ENCODE measurements around the gene VPS13A.

The VPS13A gene

GRCh38 chr9:77177143-77177893 lies at the start of gene VPS13A:
VPS13A (plus strand) TSS chr9:77177534; CDS start chr9:77177705, 171 bp downstream.
- peak within 1 kb of the TSS; percentile 88 for H3K27ac Mint-ChIP-seq
- peak within 1 kb of the TSS; percentile 96 for H3K4me3 Mint-ChIP-seq
- no peaks in the 10 kb centered on the region for H3K27me3 Mint-ChIP-seq
- H3K4me1 Mint-ChIP-seq = peaks cover 24% of the 10 kb centered on the region
- DNase-seq (peak; percentile 97), ATAC-seq (peak; percentile 92)
- H3K36me3 Mint-ChIP-seq (ENCODE audit: low read depth) = peaks cover 3% of the 10 kb centered on the region
- no peaks in the 10 kb centered on the region for H3K9me3 Mint-ChIP-seq

GRCh38 chr9:77128125-77128789 lies 49.1 kb upstream of the VPS13A start:
- no peak for ATAC-seq

DNA sequence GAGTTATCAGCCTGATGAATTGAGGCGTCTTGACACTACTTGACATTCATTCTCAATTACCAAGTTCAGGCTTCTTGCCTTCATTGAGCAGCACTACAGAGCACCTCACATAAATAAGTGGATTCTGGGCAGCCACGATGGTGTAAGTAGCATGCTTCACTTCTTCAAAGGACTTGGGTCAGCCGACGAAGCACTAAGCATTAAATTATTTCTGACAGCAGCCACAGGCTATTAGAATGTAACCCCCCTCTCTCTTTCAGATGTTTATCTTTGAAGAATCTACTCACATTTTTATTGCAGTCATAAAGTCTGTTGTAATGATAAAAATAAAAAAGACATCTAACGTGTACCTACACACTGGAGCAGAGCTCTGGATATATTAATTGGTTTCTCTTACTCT lies 45.9 kb upstream of the VPS13A start:
- ATAC-seq = no peak
- H3K9me3 Mint-ChIP-seq = peaks cover 5% of the 10 kb centered on the region
- no peak overlapping the region for H3K27ac Mint-ChIP-seq
- H3K4me1 Mint-ChIP-seq = no peaks in the 10 kb centered on the region
- no peak for DNase-seq
- no peak overlapping the region for H3K4me3 Mint-ChIP-seq
- peaks cover 19% of the 10 kb centered on the region for H3K27me3 Mint-ChIP-seq
- no peaks in the 10 kb centered on the region for H3K36me3 Mint-ChIP-seq (ENCODE audit: low read depth)

More at GRCh38 chr9:77128125-77128789, 49.1 kb upstream of the VPS13A start:
- Mint-ChIP-seq H3K36me3 (ENCODE audit: low read depth) (no peaks in the 10 kb centered on the region), H3K9me3 (peaks cover 5% of the 10 kb centered on the region), H3K4me3 (no peak overlapping the region), H3K27ac (no peak overlapping the region), H3K4me1 (no peaks in the 10 kb centered on the region), H3K27me3 (peaks cover 16% of the 10 kb centered on the region)
- DNase-seq = no peak

DNA sequence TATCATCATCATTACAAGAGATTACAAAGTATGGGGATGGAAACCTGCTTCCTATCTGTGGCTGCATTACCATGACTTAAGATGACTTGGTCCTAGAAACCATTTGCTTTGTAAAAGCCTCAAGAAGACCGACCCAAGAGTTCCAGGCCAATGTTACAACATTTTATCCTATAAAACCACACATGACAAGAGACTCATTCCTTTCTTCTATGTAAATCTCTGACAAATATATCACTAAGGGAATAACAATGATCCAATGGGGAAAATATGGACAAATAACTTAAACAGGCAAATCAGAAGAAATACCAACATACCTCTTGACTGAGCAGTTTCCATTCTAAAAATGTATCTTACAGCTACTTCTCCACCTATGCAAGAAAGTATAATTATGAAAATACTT lies 44.3 kb upstream of the VPS13A start:
- no peak for ATAC-seq
- DNase-seq = no peak
- peaks cover 18% of the 10 kb centered on the region for H3K27me3 Mint-ChIP-seq
- H3K36me3 Mint-ChIP-seq (ENCODE audit: low read depth) = no peaks in the 10 kb centered on the region
- H3K27ac Mint-ChIP-seq = no peak overlapping the region
- no peak overlapping the region for H3K4me3 Mint-ChIP-seq
- H3K9me3 Mint-ChIP-seq = peaks cover 5% of the 10 kb centered on the region
- no peaks in the 10 kb centered on the region for H3K4me1 Mint-ChIP-seq

- ATAC-seq (no peak), DNase-seq (no peak)
- Mint-ChIP-seq H3K36me3 (ENCODE audit: low read depth) (no peaks in the 10 kb centered on the region), H3K27ac (no peak overlapping the region), H3K4me3 (no peak overlapping the region), H3K4me1 (no peaks in the 10 kb centered on the region), H3K27me3 (peaks cover 12% of the 10 kb centered on the region), H3K9me3 (no peaks in the 10 kb centered on the region)
Measured at GRCh38 chr9:77142366-77142765, 35.0 kb upstream of the VPS13A start.

DNA sequence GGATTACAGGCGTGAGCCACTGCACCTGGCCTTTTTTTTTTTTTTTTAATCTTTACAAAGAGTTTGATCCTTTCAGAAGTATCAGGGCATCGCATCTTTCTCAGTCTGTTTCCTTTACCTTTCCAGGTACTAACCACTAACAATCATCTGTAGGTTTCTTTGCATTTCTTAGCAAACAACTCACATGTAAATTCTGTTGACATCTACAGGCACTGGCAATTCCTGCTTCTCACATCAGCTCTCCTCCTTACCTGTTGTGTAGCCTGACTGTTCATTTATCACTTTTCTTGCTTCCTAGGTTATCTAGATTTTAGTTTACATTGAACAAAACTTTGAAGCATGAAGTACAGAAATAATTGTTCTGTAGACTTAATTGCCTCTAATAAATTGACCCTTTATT lies 27.5 kb upstream of the VPS13A start:
- ATAC-seq (no peak), DNase-seq (no peak)
- H3K27me3 Mint-ChIP-seq = peaks cover 11% of the 10 kb centered on the region
- no peaks in the 10 kb centered on the region for H3K4me1 Mint-ChIP-seq
- H3K36me3 Mint-ChIP-seq (ENCODE audit: low read depth) = no peaks in the 10 kb centered on the region
- H3K4me3 Mint-ChIP-seq = no peak overlapping the region
- no peaks in the 10 kb centered on the region for H3K9me3 Mint-ChIP-seq
- no peak overlapping the region for H3K27ac Mint-ChIP-seq

DNA sequence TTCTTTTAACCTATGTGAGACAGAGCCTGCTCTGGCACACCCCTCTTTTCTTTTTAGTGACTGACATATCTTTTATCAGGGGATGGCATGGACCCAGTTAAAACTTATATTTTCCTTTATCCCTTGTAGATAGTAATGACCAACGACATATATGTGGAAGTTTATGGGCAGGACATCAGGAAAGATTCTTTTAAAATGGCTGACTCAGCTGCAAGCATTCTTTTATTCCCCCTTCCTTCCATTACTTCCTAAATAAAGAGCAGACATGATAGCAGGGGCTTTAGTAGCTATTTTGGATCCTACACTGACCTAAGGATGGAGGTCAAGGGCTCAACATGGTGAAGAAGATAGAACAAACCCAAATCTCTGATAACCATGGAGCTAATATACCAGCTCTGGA lies 25.0 kb upstream of the VPS13A start:
- Mint-ChIP-seq H3K9me3 (no peaks in the 10 kb centered on the region), H3K27ac (no peak overlapping the region), H3K36me3 (ENCODE audit: low read depth) (no peaks in the 10 kb centered on the region), H3K4me1 (no peaks in the 10 kb centered on the region), H3K27me3 (peaks cover 11% of the 10 kb centered on the region), H3K4me3 (no peak overlapping the region)
- ATAC-seq (no peak), DNase-seq (no peak)

DNA sequence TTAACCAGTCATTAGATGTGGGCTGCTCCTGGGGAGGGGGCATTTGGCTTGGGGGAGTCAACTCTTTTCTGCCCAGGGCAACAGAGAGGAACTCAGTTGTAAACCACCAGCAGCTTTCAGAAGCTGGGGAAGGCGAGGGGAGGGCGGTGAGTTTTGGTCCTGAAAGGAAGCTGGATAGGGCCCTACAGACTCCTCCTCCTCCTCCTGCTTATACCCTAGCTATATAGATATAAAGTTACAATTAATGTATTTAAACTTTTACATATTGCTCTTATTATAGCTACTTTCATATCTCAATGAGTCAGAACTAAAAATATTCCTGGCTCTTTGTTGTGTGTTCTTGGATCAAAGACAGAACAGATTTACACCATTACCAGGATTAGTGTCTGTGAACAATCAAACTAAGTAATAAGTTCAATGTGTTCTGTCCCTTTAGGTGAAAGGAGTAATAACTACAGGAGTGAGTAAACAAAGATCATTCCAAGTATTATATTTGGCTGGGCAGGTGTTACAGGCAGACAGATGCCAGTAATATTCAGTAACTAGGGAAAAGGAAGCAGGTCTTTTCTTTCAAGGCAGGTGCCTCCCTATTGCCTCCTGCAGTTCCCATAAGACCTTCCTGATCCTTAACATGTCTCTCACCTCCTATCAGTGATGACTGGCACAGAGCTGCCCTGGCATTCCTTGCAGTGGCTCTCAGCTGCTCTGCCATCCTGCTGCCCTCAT lies 20.5 kb upstream of the VPS13A start:
- Mint-ChIP-seq H3K4me3 (no peak overlapping the region), H3K27me3 (peaks cover 21% of the 10 kb centered on the region), H3K4me1 (no peaks in the 10 kb centered on the region), H3K9me3 (no peaks in the 10 kb centered on the region), H3K36me3 (ENCODE audit: low read depth) (no peaks in the 10 kb centered on the region), H3K27ac (no peak overlapping the region)
- ATAC-seq (no peak), DNase-seq (no peak)

GRCh38 chr9:77158772-77159513 lies 18.4 kb upstream of the VPS13A start:
- no peak overlapping the region for H3K4me3 Mint-ChIP-seq

DNA sequence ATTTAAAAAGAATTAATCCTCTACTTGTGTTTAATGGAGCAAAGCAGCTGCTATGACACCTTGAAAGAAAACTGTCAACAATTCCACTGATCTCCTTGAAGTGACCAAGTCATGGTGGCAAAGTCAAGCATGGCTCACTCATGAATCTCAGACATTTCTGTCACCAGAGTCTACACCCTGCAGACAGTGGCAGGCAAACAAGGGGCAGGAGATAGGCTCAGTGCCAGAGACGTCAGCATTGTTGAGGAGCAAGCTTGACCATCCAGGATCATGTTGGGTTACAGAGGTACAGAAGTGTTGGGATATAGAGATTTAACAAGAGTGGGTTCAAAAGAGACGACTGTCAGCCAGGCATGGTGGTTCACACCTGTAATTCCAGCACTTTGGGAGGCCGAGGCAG lies 16.1 kb upstream of the VPS13A start:
- Mint-ChIP-seq H3K4me3 (no peak overlapping the region), H3K4me1 (no peaks in the 10 kb centered on the region), H3K9me3 (no peaks in the 10 kb centered on the region), H3K36me3 (ENCODE audit: low read depth) (no peaks in the 10 kb centered on the region), H3K27ac (no peak overlapping the region), H3K27me3 (peaks cover 16% of the 10 kb centered on the region)
- ATAC-seq (no peak), DNase-seq (no peak)

More at GRCh38 chr9:77158772-77159513, 18.4 kb upstream of the VPS13A start:
- ATAC-seq = no peak
- Mint-ChIP-seq H3K36me3 (ENCODE audit: low read depth) (no peaks in the 10 kb centered on the region), H3K4me1 (no peaks in the 10 kb centered on the region), H3K27ac (no peak overlapping the region), H3K9me3 (no peaks in the 10 kb centered on the region), H3K27me3 (peaks cover 20% of the 10 kb centered on the region)
- no peak for DNase-seq

DNA sequence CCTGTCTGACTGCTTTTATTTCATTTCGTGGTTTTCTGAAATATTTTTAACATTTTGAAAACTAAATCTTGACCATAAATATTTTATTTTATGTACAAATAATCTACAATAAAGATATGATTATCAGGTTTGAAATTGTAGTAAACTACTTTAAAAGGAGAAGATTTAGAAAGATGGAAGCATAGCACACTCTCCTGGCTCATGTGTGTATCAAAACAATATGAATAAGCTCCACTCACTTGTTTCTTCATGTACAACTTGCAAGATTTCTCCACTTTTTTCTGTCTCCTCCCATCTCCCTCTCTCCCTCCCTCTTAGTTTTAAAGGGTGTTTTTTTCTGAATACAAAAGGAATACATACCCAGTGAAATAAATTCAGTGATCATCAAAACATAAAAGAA lies 15.4 kb upstream of the VPS13A start:
- peaks cover 14% of the 10 kb centered on the region for H3K27me3 Mint-ChIP-seq
- no peaks in the 10 kb centered on the region for H3K9me3 Mint-ChIP-seq
- no peaks in the 10 kb centered on the region for H3K4me1 Mint-ChIP-seq
- ATAC-seq (no peak), DNase-seq (no peak)
- H3K4me3 Mint-ChIP-seq = no peak overlapping the region
- no peak overlapping the region for H3K27ac Mint-ChIP-seq
- H3K36me3 Mint-ChIP-seq (ENCODE audit: low read depth) = no peaks in the 10 kb centered on the region

DNA sequence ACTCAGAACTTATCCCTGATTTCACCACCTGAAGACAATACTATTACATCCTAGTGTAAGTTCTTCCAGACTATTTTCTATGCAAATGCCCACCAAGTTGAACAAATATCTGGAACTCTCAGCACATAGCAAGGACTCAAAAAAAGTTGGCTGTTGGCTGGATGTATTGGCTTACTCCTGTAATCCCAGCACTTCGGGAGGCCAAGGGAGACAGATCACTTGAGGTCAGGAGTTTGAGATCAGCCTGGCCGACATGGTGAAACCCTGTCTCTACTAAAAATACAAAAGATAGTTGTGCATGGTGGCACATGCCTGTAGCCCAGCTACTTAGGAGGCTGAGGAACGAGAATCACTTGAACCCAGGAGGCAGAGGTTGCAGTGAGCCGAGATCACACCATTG lies 15.0 kb upstream of the VPS13A start:
- no peak for ATAC-seq
- H3K4me3 Mint-ChIP-seq = no peak overlapping the region
- H3K36me3 Mint-ChIP-seq (ENCODE audit: low read depth) = no peaks in the 10 kb centered on the region
- H3K4me1 Mint-ChIP-seq = peaks cover under 1% of the 10 kb centered on the region
- no peak for DNase-seq
- no peaks in the 10 kb centered on the region for H3K9me3 Mint-ChIP-seq
- peaks cover 14% of the 10 kb centered on the region for H3K27me3 Mint-ChIP-seq
- H3K27ac Mint-ChIP-seq = no peak overlapping the region

DNA sequence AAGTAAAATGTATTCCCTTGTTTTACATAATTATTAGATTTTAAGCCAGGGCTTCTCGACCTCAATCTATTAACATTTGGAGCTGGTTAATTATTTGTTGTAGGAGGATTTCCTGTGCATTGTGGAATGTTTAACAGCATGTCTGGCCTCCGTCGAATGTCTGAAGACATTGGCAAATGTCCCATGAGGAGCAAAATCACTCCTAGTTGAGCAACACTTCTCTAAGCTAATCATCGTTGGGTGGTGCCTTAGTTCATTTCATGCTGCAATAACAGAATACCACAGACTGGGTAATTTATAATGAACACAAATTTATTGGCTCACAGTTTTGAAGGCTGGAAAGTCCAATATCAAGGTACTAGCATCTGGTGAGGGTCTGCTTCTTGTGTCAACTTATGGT lies 13.4 kb upstream of the VPS13A start:
- Mint-ChIP-seq H3K4me3 (no peak overlapping the region), H3K27me3 (peaks cover 5% of the 10 kb centered on the region), H3K4me1 (peaks cover 2% of the 10 kb centered on the region), H3K9me3 (no peaks in the 10 kb centered on the region), H3K27ac (no peak overlapping the region), H3K36me3 (ENCODE audit: low read depth) (no peaks in the 10 kb centered on the region)
- ATAC-seq (no peak), DNase-seq (no peak)

GRCh38 chr9:77166193-77166592 lies 11.1 kb upstream of the VPS13A start:
- DNase-seq = no peak
- no peak overlapping the region for H3K27ac Mint-ChIP-seq

More at GRCh38 chr9:77166193-77166592, 11.1 kb upstream of the VPS13A start:
- Mint-ChIP-seq H3K4me1 (peaks cover 2% of the 10 kb centered on the region), H3K9me3 (no peaks in the 10 kb centered on the region), H3K4me3 (no peak overlapping the region), H3K27me3 (peaks cover 3% of the 10 kb centered on the region), H3K36me3 (ENCODE audit: low read depth) (no peaks in the 10 kb centered on the region)
- ATAC-seq = no peak
